ENCODE data around the gene FAP. TPM values are rescaled to one million over a fixed set of nuclear protein-coding genes. Genes with fewer than 3 reads are reported as not detected.

The FAP gene
- total and polyA plus RNA-seq, 2 experiments from 2014 or later, result 38.1 to 67.8 TPM

DNA sequence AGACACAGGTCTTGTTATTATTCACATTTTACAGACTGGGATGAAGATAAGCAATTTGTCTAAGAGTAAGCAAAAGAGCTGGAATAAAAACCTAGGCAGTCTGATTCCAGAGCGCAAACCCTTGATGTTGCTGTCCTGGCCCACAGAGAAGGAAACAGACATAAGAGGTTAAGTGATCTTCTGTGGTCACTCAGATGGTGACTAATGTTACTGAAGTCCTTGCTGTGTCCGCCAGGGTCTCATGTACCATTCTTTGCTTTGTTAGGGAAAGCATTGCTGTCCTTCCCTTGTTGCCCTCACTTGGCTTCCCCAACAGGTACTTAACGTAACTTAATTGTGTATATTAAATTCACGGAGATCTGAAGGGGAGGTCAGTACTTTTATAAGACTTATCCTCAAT, 14.9 kb upstream of the FAP start:
- no peaks in the 10 kb centered on the region for H3K9me2 ChIP-seq (replicated peaks; ENCODE audit: insufficient read depth)
- no peaks in the 10 kb centered on the region for H3K4me1 ChIP-seq (ENCODE audit: insufficient read depth)
- no peak for TF ChIP-seq EZH2phosphoT487 (IDR thresholded peaks at IDR 0.05; ENCODE audit: low read depth, severe bottlenecking, unreplicated experiment)
- TF ChIP-seq, protein P1, sequence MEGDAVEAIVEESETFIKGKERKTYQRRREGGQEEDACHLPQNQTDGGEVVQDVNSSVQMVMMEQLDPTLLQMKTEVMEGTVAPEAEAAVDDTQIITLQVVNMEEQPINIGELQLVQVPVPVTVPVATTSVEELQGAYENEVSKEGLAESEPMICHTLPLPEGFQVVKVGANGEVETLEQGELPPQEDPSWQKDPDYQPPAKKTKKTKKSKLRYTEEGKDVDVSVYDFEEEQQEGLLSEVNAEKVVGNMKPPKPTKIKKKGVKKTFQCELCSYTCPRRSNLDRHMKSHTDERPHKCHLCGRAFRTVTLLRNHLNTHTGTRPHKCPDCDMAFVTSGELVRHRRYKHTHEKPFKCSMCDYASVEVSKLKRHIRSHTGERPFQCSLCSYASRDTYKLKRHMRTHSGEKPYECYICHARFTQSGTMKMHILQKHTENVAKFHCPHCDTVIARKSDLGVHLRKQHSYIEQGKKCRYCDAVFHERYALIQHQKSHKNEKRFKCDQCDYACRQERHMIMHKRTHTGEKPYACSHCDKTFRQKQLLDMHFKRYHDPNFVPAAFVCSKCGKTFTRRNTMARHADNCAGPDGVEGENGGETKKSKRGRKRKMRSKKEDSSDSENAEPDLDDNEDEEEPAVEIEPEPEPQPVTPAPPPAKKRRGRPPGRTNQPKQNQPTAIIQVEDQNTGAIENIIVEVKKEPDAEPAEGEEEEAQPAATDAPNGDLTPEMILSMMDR (IDR thresholded peaks at IDR 0.05; ENCODE audit: poor library complexity), result no peak
- TF ChIP-seq EZH2 (IDR thresholded peaks at IDR 0.05; ENCODE audit: borderline replicate concordance), result no peak
- H2AFZ ChIP-seq, result no peak overlapping the region
- no peak overlapping the region for H3K4me3 ChIP-seq
- no peak overlapping the region for H3K27ac ChIP-seq
- H3K9me3 ChIP-seq (ENCODE audit: low read depth), result no peaks in the 10 kb centered on the region
- no peaks in the 10 kb centered on the region for H3K79me2 ChIP-seq
- no peak overlapping the region for H3K4me2 ChIP-seq
- 89% methylated on average over 4 of the region's 4 CpGs for WGBS (ENCODE audit: low lambda C conversion rate, missing lambda C conversion rate)
- H4K20me1 ChIP-seq (ENCODE audit: insufficient read depth, poor library complexity, severe bottlenecking), result no peaks in the 10 kb centered on the region
- H3K27me3 ChIP-seq, result no peaks in the 10 kb centered on the region
- H3K36me3 ChIP-seq (replicated peaks; ENCODE audit: insufficient read depth, low read depth), result no peaks in the 10 kb centered on the region
- DNase-seq (ENCODE audit: low spot score), result no peak

DNA sequence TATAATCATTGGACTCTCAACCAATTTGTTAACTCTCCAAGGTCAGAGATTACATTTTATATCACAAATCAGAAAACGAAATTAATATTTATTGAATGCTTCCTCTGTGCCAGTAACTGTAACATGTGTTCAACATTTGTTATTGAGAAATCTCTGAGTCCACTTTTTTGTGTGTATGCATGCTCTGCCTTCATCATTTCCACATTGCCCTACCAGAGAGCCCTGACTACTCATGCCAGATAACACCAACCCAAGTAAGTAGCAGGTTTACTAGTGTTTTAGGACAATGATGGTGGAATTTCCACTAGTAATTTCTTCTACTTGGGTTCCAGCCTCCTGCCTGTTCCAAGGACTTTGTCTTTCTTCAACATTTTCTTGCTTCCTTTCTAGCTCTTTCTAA, 14.2 kb upstream of the FAP start:
- H2AFZ ChIP-seq, result no peak overlapping the region
- H3K4me2 ChIP-seq, result no peak overlapping the region
- no peaks in the 10 kb centered on the region for H3K36me3 ChIP-seq (replicated peaks; ENCODE audit: insufficient read depth, low read depth)
- no peaks in the 10 kb centered on the region for H3K9me2 ChIP-seq (replicated peaks; ENCODE audit: insufficient read depth)
- DNase-seq (ENCODE audit: low spot score), result no peak
- no peak overlapping the region for H3K4me3 ChIP-seq
- no peaks in the 10 kb centered on the region for H3K4me1 ChIP-seq (ENCODE audit: insufficient read depth)
- TF ChIP-seq, protein P1 (IDR thresholded peaks at IDR 0.05; ENCODE audit: poor library complexity), result no peak
- TF ChIP-seq EZH2 (IDR thresholded peaks at IDR 0.05; ENCODE audit: borderline replicate concordance), result no peak
- TF ChIP-seq EZH2phosphoT487 (IDR thresholded peaks at IDR 0.05; ENCODE audit: low read depth, severe bottlenecking, unreplicated experiment), result no peak
- H4K20me1 ChIP-seq (ENCODE audit: insufficient read depth, poor library complexity, severe bottlenecking), result no peaks in the 10 kb centered on the region
- no peaks in the 10 kb centered on the region for H3K27me3 ChIP-seq
- no peaks in the 10 kb centered on the region for H3K9me3 ChIP-seq (ENCODE audit: low read depth)
- 48% methylated on average over 1 of the region's 1 CpG for WGBS (ENCODE audit: low lambda C conversion rate, missing lambda C conversion rate)
- H3K27ac ChIP-seq, result no peak overlapping the region
- H3K79me2 ChIP-seq, result no peaks in the 10 kb centered on the region

DNA sequence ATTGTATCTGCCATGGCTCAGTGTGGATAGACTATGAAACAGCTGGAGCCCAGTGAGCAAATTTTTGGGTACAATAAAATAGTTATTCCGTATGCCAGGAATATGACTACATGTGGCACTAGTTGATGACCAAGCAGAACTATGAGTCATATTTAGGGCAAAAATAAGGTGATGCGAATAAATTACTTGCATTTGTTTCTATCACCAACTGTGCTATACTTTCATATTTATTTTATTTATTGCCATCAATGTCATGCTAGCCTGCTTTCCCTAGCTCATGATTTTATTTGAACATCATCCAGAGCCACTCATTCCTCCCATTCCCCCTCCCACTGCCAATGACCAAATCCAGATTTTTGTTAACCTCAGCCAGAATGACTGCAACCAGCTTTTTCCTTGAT, 13.3 kb upstream of the FAP start:
- H3K79me2 ChIP-seq, result no peaks in the 10 kb centered on the region
- 93% methylated on average over 2 of the region's 2 CpGs for whole genome bisulfite sequencing (ENCODE audit: low lambda C conversion rate, missing lambda C conversion rate)
- TF ChIP-seq EZH2phosphoT487 (IDR thresholded peaks at IDR 0.05; ENCODE audit: low read depth, severe bottlenecking, unreplicated experiment) (no peak), EZH2 (IDR thresholded peaks at IDR 0.05; ENCODE audit: borderline replicate concordance) (no peak)
- TF ChIP-seq, protein P1 (IDR thresholded peaks at IDR 0.05; ENCODE audit: poor library complexity), result no peak

More for the DNA sequence above, 13.3 kb upstream of the FAP start:
- Histone ChIP-seq H3K9me2 (replicated peaks; ENCODE audit: insufficient read depth) (no peaks in the 10 kb centered on the region), H3K4me3 (no peak overlapping the region), H3K4me2 (no peak overlapping the region), H2AFZ (no peak overlapping the region), H3K4me1 (ENCODE audit: insufficient read depth) (no peaks in the 10 kb centered on the region), H3K27me3 (no peaks in the 10 kb centered on the region), H3K9me3 (ENCODE audit: low read depth) (no peaks in the 10 kb centered on the region), H3K36me3 (replicated peaks; ENCODE audit: insufficient read depth, low read depth) (no peaks in the 10 kb centered on the region), H3K27ac (no peak overlapping the region), H4K20me1 (ENCODE audit: insufficient read depth, poor library complexity, severe bottlenecking) (no peaks in the 10 kb centered on the region)
- no peak for DNase-seq (ENCODE audit: low spot score)

Measured in hepatocyte (in vitro differentiated cells).